ENCODE results near the gene EIF4G3. TPM values are rescaled to one million over a fixed set of nuclear protein-coding genes. Genes with fewer than 3 reads are reported as not detected.
"Not testable (repeated sequence)": the region's sequence is repeated elsewhere in the genome, so short reads cannot be mapped to it uniquely, and the experiment has no call there.

The EIF4G3 gene
- total RNA-seq, 2 experiments from 2014 or later: 47.0 to 55.0 TPM

DNA sequence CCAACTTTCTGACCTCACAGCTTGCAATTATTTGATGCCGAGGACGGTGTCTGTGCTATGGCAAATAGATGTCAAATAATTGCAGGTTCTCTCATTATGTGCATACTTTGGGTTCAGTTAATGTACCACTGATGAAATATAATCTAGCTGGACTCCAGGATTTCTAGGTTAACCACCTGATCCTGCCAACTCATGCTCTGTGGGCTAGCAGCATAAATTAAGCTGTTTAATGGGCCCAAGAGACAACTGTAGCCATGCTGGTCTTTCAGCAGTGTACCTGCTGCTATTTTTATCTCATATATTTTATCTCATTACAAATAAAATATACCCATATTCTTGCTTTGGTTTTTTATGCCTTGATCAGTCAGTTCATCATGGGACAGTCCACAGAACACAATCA lies 346.3 kb downstream of the EIF4G3 start:
- Mint-ChIP-seq H3K27me3 (no peaks in the 10 kb centered on the region), H3K4me3 (no peak overlapping the region), H3K27ac (no peak overlapping the region), H3K36me3 (ENCODE audit: low read depth) (peaks cover 27% of the 10 kb centered on the region), H3K4me1 (no peaks in the 10 kb centered on the region), H3K9me3 (ENCODE audit: low read depth) (no peaks in the 10 kb centered on the region)
- DNase-seq: no peak
- CTCF ChIA-PET: interaction anchor here (0.6 to 1.2 kb wide), 3 partner anchors 8 to 1026 kb away, joined by 3 read pairs; no protein-coding TSS in a partner anchor
- no peak for ATAC-seq
- POLR2A ChIA-PET: no interaction called here
- intact Hi-C loops (cut with DNase I, micrococcal nuclease): no loop called here

- no peak for DNase-seq
- H3K4me3 Mint-ChIP-seq: no peak overlapping the region
- no peaks in the 10 kb centered on the region for H3K4me1 Mint-ChIP-seq
- CTCF ChIA-PET: interaction anchor here (0.6 to 1.2 kb wide), 2 partner anchors 9 to 326 kb away, joined by 3 read pairs; no protein-coding TSS in a partner anchor
- no peak overlapping the region for H3K27ac Mint-ChIP-seq
- no peak for ATAC-seq
- peaks cover 22% of the 10 kb centered on the region for H3K36me3 Mint-ChIP-seq (ENCODE audit: low read depth)
- no peaks in the 10 kb centered on the region for H3K9me3 Mint-ChIP-seq (ENCODE audit: low read depth)
- intact Hi-C loops (cut with DNase I, micrococcal nuclease): no loop called here
- POLR2A ChIA-PET: no interaction called here
- H3K27me3 Mint-ChIP-seq: no peaks in the 10 kb centered on the region
Observed at GRCh38 chr1:20829946-20830345, 346.8 kb downstream of the EIF4G3 start.

DNA sequence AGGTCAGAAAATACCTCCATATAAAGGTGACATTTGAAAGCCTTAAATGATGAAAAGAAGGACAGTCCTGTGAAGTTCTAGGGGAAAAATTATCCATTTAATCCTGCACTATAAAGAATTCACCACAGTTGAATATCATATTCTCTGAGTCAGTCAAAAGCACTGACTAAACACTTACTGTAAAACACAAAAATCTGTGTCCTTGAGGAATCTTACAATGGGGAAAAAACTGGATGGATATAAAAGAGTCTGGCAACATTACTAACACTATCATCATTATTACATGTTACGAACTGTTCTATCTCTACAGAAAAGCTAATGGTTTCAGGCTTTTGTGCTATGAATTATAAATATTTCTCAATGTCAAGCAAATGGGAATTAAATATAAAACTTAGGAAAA lies 347.2 kb downstream of the EIF4G3 start:
- Mint-ChIP-seq H3K4me1 (no peaks in the 10 kb centered on the region), H3K27ac (no peak overlapping the region), H3K27me3 (no peaks in the 10 kb centered on the region), H3K4me3 (no peak overlapping the region), H3K36me3 (ENCODE audit: low read depth) (peaks cover 18% of the 10 kb centered on the region), H3K9me3 (ENCODE audit: low read depth) (no peaks in the 10 kb centered on the region)
- POLR2A ChIA-PET: no interaction called here
- intact Hi-C loops (cut with DNase I, micrococcal nuclease): no loop called here
- DNase-seq: no peak
- CTCF ChIA-PET: interaction anchor here (1.2 kb wide), 1 partner anchor 9 kb away, joined by 3 read pairs; no protein-coding TSS in a partner anchor
- ATAC-seq: no peak

DNA sequence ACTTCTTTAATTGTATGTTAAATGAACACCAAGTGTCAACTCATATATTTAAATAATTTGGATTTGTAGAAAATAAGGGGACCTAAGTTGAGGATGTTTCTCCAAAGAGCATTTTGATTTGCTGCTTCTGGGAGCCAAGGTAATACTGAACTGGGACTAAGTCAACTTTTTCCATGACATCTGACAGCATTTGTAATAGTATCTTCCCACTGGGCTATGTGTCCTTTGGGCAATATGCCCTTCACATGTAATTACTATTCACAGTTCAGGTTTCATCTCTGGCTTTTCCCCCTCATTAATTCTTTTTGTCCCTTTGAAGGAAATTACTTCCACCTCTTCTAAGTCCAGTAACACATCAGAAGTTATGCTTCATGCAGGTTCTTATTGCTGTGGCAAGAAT lies 352.9 kb downstream of the EIF4G3 start:
- Mint-ChIP-seq H3K27me3 (no peaks in the 10 kb centered on the region), H3K36me3 (ENCODE audit: low read depth) (peaks cover 14% of the 10 kb centered on the region), H3K27ac (no peak overlapping the region), H3K9me3 (ENCODE audit: low read depth) (no peaks in the 10 kb centered on the region), H3K4me1 (no peaks in the 10 kb centered on the region), H3K4me3 (no peak overlapping the region)
- POLR2A ChIA-PET: no interaction called here
- intact Hi-C loops (cut with DNase I, micrococcal nuclease): no loop called here
- DNase-seq (no peak), ATAC-seq (no peak)
- CTCF ChIA-PET: no interaction called here

DNA sequence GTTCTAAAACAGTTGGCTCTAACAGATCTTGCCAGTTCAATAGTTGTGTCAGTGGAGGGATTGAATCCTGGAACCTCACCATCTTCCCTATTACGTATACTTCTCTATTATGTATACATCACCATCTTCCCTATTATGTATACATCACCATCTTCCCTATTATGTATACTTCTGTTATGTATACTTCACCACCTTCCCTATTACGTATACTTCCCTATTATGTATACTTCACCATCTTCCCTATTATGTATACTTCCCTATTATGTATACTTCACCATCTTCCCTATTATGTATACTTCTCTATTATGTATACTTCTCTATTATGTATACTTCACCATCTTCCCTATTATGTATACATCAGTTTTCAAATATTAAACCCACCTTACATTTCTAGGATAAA lies 355.2 kb downstream of the EIF4G3 start:
- H3K27me3 Mint-ChIP-seq: no peaks in the 10 kb centered on the region
- no peak for ATAC-seq
- no peak overlapping the region for H3K27ac Mint-ChIP-seq
- DNase-seq: no peak
- no peaks in the 10 kb centered on the region for H3K9me3 Mint-ChIP-seq (ENCODE audit: low read depth)
- intact Hi-C loops (cut with DNase I, micrococcal nuclease): no loop called here
- H3K36me3 Mint-ChIP-seq (ENCODE audit: low read depth): peaks cover 8% of the 10 kb centered on the region
- CTCF ChIA-PET: no interaction called here
- H3K4me1 Mint-ChIP-seq: no peaks in the 10 kb centered on the region
- H3K4me3 Mint-ChIP-seq: no peak overlapping the region
- POLR2A ChIA-PET: no interaction called here

DNA sequence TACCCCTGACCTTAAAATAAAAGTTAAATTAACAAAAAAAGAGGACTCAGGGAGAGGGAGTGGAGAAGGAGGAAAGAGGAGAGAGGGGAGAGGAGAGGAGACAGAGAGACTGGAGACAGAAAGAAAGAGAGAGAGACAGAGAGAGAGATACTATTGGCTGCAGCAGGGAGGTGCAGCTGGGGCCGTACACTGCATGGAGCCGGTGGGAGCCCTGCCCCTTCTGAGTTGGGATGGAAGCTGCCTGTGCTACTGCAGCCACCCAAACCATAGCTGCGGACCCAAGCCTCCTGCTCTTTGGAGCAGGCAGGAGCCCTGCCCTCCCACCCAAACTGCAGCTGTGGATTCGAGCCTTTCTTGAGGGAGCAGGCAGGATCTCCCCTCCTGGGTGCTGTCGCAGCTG lies 356.9 kb downstream of the EIF4G3 start:
- no peak for DNase-seq
- H3K4me3 Mint-ChIP-seq: no peak overlapping the region
- H3K4me1 Mint-ChIP-seq: no peaks in the 10 kb centered on the region
- no peaks in the 10 kb centered on the region for H3K27me3 Mint-ChIP-seq
- ChIA-PET POLR2A (no interaction called here), CTCF (interaction anchor here (0.6 kb wide), 3 partner anchors 31 to 203 kb away, joined by 3 read pairs; no protein-coding TSS in a partner anchor)
- no peak for ATAC-seq
- intact Hi-C loops (cut with DNase I, micrococcal nuclease): no loop called here
- H3K9me3 Mint-ChIP-seq (ENCODE audit: low read depth): no peaks in the 10 kb centered on the region
- peaks cover 7% of the 10 kb centered on the region for H3K36me3 Mint-ChIP-seq (ENCODE audit: low read depth)
- H3K27ac Mint-ChIP-seq: no peak overlapping the region

DNA sequence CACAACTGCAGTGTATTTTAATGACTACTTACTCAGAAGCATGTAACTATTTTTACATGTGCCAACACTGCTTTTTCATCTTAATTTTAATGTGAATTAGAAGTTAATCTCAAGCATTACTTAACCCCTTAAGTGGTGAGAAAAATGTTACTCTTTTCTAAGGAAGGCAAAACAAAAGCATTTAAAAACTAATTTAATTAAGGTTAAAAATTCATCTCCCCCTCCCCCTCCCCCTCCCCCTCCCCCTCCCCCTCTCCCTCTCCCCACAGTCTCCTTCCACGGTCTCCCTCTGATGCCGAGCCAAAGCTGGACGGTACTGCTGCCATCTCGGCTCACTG lies 362.2 kb downstream of the EIF4G3 start:
- CTCF ChIA-PET: no interaction called here
- ATAC-seq: no peak

DNA sequence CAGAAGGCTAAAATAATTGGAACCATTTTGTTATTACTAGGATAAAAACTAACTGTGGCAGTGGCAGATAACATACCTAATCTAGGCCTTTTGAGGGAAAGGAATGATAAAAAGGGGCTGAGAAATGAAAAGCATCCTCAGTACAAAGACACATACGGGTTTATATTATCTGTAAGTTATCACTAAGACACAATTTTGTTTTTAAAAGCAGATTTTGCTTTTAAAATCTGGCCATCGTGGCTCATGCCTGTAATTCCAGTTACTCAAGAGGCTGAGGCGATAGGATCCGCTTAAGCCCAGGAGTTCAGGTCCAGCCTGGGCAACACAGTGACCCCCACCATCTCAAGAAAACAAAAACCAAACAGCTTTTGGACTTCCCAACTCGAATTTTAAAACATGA lies 364.8 kb downstream of the EIF4G3 start:
- CTCF ChIA-PET: interaction anchor here (1.1 kb wide), 1 partner anchor 12 kb away, joined by 4 read pairs; no protein-coding TSS in a partner anchor
- Mint-ChIP-seq H3K36me3 (ENCODE audit: low read depth) (peaks cover 10% of the 10 kb centered on the region), H3K27ac (no peak overlapping the region), H3K27me3 (no peaks in the 10 kb centered on the region), H3K4me3 (no peak overlapping the region), H3K4me1 (no peaks in the 10 kb centered on the region), H3K9me3 (ENCODE audit: low read depth) (no peaks in the 10 kb centered on the region)
- ATAC-seq (no peak), DNase-seq (no peak)
- intact Hi-C loops (cut with DNase I, micrococcal nuclease): no loop called here
- POLR2A ChIA-PET: no interaction called here

More for the DNA sequence above, 362.2 kb downstream of the EIF4G3 start:
- DNase-seq: no peak
- POLR2A ChIA-PET: no interaction called here
- H3K27me3 Mint-ChIP-seq: no peaks in the 10 kb centered on the region
- intact Hi-C loops (cut with DNase I, micrococcal nuclease): no loop called here
- no peaks in the 10 kb centered on the region for H3K4me1 Mint-ChIP-seq
- H3K36me3 Mint-ChIP-seq (ENCODE audit: low read depth): peaks cover 5% of the 10 kb centered on the region
- H3K9me3 Mint-ChIP-seq (ENCODE audit: low read depth): no peaks in the 10 kb centered on the region
- H3K4me3 Mint-ChIP-seq: no peak overlapping the region
- no peak overlapping the region for H3K27ac Mint-ChIP-seq

DNA sequence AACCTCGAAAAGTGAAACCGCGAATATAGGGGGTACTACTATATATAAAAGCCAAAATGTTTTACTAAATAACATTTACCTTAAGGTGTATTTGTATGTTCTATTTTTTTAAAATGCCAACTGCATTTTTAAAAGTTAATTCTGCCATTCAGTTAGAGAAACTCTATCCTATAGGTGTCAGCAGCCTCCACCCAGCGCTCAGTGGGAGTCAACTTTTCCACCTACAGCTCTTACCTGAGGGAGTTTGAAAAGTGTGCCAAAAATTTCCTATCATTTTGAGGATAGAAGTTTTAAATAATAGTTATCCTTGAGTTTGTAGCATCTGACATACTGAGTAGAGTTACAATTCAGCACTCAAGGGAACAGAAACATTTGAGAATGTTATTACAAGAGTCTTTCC lies 383.5 kb downstream of the EIF4G3 start:
- Mint-ChIP-seq H3K27me3 (no peaks in the 10 kb centered on the region), H3K4me1 (peaks cover under 1% of the 10 kb centered on the region), H3K36me3 (ENCODE audit: low read depth) (no peaks in the 10 kb centered on the region), H3K4me3 (no peak overlapping the region), H3K27ac (no peak overlapping the region), H3K9me3 (ENCODE audit: low read depth) (no peaks in the 10 kb centered on the region)
- intact Hi-C loops (cut with DNase I, micrococcal nuclease): no loop called here
- ATAC-seq: no peak
- POLR2A ChIA-PET: no interaction called here
- CTCF ChIA-PET: no interaction called here
- DNase-seq: no peak

DNA sequence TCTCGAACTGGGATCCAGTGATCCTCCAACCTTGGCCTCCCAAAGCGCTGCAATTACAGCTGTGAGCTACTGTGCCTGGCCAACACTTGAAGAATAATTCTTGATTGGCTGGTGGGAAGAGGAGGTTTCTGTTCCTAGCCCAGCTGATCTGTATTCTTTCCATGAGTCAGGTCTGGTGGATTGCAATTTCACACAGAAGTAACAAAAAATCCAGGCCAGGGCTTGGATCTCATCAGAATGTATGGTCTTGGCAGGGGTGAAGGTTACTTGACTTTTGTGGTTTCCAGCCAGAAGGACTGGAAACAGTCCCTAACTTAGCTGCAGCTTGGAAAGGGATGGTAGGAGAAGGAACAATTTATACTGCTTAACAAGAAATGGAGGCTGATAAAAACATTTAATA lies 384.5 kb downstream of the EIF4G3 start:
- ATAC-seq: no peak
- no peak for DNase-seq
- intact Hi-C loops (cut with DNase I, micrococcal nuclease): no loop called here
- no peaks in the 10 kb centered on the region for H3K9me3 Mint-ChIP-seq (ENCODE audit: low read depth)
- no peaks in the 10 kb centered on the region for H3K27me3 Mint-ChIP-seq
- ChIA-PET POLR2A (no interaction called here), CTCF (interaction anchor here (0.7 kb wide), 1 partner anchor 160 kb away, joined by 3 read pairs; no protein-coding TSS in a partner anchor)
- no peak overlapping the region for H3K4me3 Mint-ChIP-seq
- no peak overlapping the region for H3K27ac Mint-ChIP-seq
- no peaks in the 10 kb centered on the region for H3K36me3 Mint-ChIP-seq (ENCODE audit: low read depth)
- peaks cover 9% of the 10 kb centered on the region for H3K4me1 Mint-ChIP-seq

DNA sequence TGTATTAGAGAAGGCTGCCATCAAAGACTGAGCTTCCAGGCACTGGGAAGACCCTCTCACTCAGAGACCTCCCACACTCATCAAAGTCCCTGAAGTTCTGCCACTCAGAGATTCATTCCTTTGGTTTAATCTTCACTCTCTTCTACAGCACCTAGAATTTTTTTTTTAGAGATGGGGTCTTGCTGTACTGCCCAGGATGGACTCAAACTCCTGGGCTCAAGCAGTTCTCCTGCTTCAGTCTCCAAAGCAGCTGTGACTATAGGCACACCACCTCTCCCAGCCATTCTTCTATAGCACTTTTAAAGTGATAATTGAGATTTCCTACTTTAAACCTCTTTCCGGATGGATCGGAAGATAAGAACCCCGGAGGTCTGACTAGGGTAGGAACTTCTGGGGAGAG lies 385.9 kb downstream of the EIF4G3 start:
- Mint-ChIP-seq H3K4me3 (no peak overlapping the region), H3K4me1 (peaks cover 9% of the 10 kb centered on the region), H3K36me3 (ENCODE audit: low read depth) (peaks cover 4% of the 10 kb centered on the region), H3K27me3 (no peaks in the 10 kb centered on the region), H3K9me3 (ENCODE audit: low read depth) (no peaks in the 10 kb centered on the region), H3K27ac (no peak overlapping the region)
- ATAC-seq (no peak), DNase-seq (no peak)
- intact Hi-C loops (cut with DNase I, micrococcal nuclease): no loop called here
- ChIA-PET CTCF (interaction anchor here (0.8 kb wide), 1 partner anchor 28 kb away, joined by 3 read pairs; no protein-coding TSS in a partner anchor), POLR2A (no interaction called here)

DNA sequence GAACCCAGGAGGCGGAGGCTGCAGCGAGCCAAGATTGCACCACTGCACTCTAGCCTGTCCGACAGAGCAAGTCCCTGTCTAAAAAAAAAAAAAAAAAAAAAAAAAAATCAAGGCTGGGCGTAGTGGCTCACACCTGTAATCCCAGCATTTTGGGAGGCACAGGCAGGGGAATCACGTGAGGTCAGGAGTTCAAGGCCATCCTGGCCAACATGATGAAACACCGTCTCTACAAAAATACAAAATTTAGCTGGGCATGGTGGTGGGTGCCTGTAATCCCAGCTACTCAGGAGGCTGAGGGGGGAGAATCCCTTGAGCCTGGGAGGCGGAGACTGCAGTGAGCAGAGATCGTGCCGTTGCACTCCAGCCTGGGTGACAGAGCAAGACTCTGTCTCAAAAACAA lies 387.1 kb downstream of the EIF4G3 start:
- H3K9me3 Mint-ChIP-seq (ENCODE audit: low read depth); H3K27me3 Mint-ChIP-seq; ATAC-seq; H3K4me3 Mint-ChIP-seq; POLR2A ChIA-PET; CTCF ChIA-PET; H3K27ac Mint-ChIP-seq; DNase-seq: not testable (repeated sequence)
- intact Hi-C loops (cut with DNase I, micrococcal nuclease): loop anchor here (5.0 to 10.0 kb wide), 7 partner anchors 143 to 1238 kb away; partner anchors contain the start of genes EIF4G3 (in 1 of the 2), HSPG2 (in 1 of the 2) and MUL1 (in 1 of the 2)
- Mint-ChIP-seq H3K4me1 (peaks cover 17% of the 10 kb centered on the region), H3K36me3 (ENCODE audit: low read depth) (peaks cover 12% of the 10 kb centered on the region)
